CD4-positive, alpha-beta T cell (primary cell): ENCODE measurements around the gene C19orf47. TPM values are rescaled to one million over a fixed set of nuclear protein-coding genes. Genes with fewer than 3 reads are reported as not detected.

ENCODE experiments used
- ATAC-seq: fragments of 200-7000 bp; cut with Tn5 transposase; one replicate; pipeline ENCODE4 v1.10.0; 2022; ENCODE audit warnings: mild to moderate bottlenecking; ENCODE audit not compliant: poor library complexity
- CTCF ChIA-PET: fragments of 350-600 bp; sonication (Branson Sonifier 250); formaldehyde crosslinking; loops from one replicate; lab custom pipeline; 2021; ENCODE audit warnings: antibody characterized with exemption, inconsistent platforms; lab: Charles Lee
- POLR2A ChIA-PET: fragments of 350-600 bp; sonication (Branson Sonifier 250); formaldehyde crosslinking; loops from one replicate; lab custom pipeline; 2021; ENCODE audit warnings: antibody characterized with exemption, inconsistent platforms; lab: Charles Lee
- DNase-seq, 14 experiments: peaks; one replicate each; pipeline ENCODE4 v3.0.0-alpha.2; 2013 to 2020; ENCODE audit warnings: mixed read lengths in 2 of 14
- H3K27ac ChIP-seq, 2 donors: one replicate each; pipeline versions ENCODE4 v1.5.1 to v1.7.0; 2013; ENCODE audit warnings: low read length in 2 of 2, low read depth in 1 of 2, mild to moderate bottlenecking in 1 of 2
- H3K27me3 ChIP-seq, 2 experiments: 1 replicate in 1 of 2; 2 replicates in 1 of 2; pipeline versions ENCODE4 v1.6.1 to v1.7.0; 2013; ENCODE audit warnings: low read length in 2 of 2, control low read depth in 1 of 2, mild to moderate bottlenecking in 1 of 2, moderate library complexity in 1 of 2; ENCODE audit not compliant: insufficient read depth in 2 of 2, control insufficient read depth in 1 of 2
- H3K36me3 ChIP-seq: one replicate; pipeline ENCODE4 v1.6.1; 2013; ENCODE audit warnings: low read length, control low read depth; ENCODE audit not compliant: insufficient read depth
- H3K4me1 ChIP-seq: one replicate; pipeline ENCODE4 v1.6.1; 2013; ENCODE audit warnings: low read length, control low read depth; ENCODE audit not compliant: insufficient read depth
- H3K4me3 ChIP-seq: one replicate; pipeline ENCODE4 v1.5.1; 2013; ENCODE audit warnings: mild to moderate bottlenecking, low read length, moderate library complexity
- H3K9me3 ChIP-seq, 2 experiments: 1 replicate in 1 of 2; 2 replicates in 1 of 2; pipeline versions ENCODE4 v1.6.1 to v1.7.0; 2013; ENCODE audit warnings: low read length in 2 of 2, mild to moderate bottlenecking in 2 of 2, control low read depth in 1 of 2, moderate library complexity in 1 of 2; ENCODE audit not compliant: control insufficient read depth in 1 of 2, insufficient read depth in 1 of 2
- H3K27ac Mint-ChIP-seq: one replicate; pipeline ENCODE4 v1.8.0; 2020; ENCODE audit warnings: mixed read lengths
- H3K27me3 Mint-ChIP-seq: one replicate; pipeline ENCODE4 v1.8.0; 2021; ENCODE audit warnings: mixed read lengths
- H3K36me3 Mint-ChIP-seq: one replicate; pipeline ENCODE4 v1.8.0; 2021; ENCODE audit warnings: low read depth, mixed read lengths
- H3K4me1 Mint-ChIP-seq: one replicate; pipeline ENCODE4 v1.8.0; 2021; ENCODE audit warnings: low read depth, mixed read lengths
- H3K4me3 Mint-ChIP-seq: one replicate; pipeline ENCODE4 v1.8.0; 2020; ENCODE audit warnings: mild to moderate bottlenecking, mixed read lengths
- H3K9me3 Mint-ChIP-seq: one replicate; pipeline ENCODE4 v1.8.0; 2020; ENCODE audit warnings: mixed read lengths
- intact Hi-C, 2 experiments: fragments of 100-400 bp; cut with DNase I in 1 of 2; cut with micrococcal nuclease in 1 of 2; formaldehyde crosslinking; loops; one replicate each; pipeline versions ENCODE4 v1.15.1 to v1.9.0; 2023 to 2025; cut with DNase I, micrococcal nuclease
- total RNA-seq, 174 experiments: library from RNA in 2 of 174; stranded (reverse) in 2 of 174; gene quantifications; one replicate each; pipeline ENCODE4 v1.2.3 and lab custom pipeline; 2021 to 2026
- TF ChIP-seq, protein P1 (sequence below): fragments of 200-600 bp; IDR thresholded peaks from one replicate; pipeline ENCODE4 v1.8.0; 2022; ENCODE audit warnings: antibody characterized with exemption, mild to moderate bottlenecking

C19orf47 gene
- total RNA-seq, 2 experiments from 2014 or later: 10.1 to 11.2 TPM

DNA sequence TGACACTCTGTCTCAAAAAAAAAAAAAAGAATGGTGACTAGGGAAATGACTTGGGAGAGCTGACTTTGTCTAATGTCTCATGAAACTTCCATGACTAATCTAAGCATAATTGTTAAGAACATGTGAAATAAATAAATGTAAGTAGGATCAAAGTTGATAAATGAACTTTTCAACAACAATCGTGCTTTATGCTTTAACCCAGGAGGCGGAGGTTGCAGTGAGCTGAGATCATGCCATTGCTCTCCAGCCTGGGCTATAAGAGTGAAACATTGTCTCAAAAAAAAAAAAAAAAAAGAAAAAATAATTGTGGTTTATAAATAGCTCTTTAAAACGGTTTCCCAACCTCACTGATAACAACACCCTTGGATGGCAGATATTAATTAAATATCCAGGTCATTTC is 50.2 kb downstream of the C19orf47 start:
- POLR2A ChIA-PET: interaction anchor here (0.6 kb wide), 1 partner anchor 61 kb away, joined by 4 read pairs; no protein-coding TSS in a partner anchor

DNA sequence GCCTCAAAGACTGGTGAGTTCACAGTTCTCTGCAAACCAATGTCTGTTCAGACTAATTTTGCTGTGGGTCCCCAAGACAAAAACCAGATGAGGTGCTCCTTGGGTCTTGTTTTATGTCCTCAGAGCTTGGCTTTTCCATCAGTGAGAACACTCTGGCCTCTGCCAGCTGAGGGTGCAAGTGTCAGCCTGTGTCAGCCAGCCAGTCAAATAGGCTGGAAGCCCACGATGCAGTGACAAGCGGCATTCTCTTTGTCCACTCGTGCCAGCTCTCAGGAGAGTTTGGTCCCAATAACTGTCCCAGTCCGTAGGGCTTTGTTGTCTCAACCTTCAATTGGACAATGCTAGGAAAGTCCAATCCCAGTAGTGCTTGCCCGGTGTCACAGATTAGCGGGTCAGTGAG is 53.6 kb downstream of the C19orf47 start:
- ATAC-seq (no peak), DNase-seq (no peak)
- H3K27ac ChIP-seq: no peak overlapping the region
- no peak overlapping the region for H3K4me3 ChIP-seq
- TF ChIP-seq, protein P1, sequence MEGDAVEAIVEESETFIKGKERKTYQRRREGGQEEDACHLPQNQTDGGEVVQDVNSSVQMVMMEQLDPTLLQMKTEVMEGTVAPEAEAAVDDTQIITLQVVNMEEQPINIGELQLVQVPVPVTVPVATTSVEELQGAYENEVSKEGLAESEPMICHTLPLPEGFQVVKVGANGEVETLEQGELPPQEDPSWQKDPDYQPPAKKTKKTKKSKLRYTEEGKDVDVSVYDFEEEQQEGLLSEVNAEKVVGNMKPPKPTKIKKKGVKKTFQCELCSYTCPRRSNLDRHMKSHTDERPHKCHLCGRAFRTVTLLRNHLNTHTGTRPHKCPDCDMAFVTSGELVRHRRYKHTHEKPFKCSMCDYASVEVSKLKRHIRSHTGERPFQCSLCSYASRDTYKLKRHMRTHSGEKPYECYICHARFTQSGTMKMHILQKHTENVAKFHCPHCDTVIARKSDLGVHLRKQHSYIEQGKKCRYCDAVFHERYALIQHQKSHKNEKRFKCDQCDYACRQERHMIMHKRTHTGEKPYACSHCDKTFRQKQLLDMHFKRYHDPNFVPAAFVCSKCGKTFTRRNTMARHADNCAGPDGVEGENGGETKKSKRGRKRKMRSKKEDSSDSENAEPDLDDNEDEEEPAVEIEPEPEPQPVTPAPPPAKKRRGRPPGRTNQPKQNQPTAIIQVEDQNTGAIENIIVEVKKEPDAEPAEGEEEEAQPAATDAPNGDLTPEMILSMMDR: no peak
- no peak overlapping the region for H3K27ac Mint-ChIP-seq
- H3K36me3 ChIP-seq: no peaks in the 10 kb centered on the region
- ChIA-PET POLR2A (no interaction called here), CTCF (no interaction called here)
- intact Hi-C loops: no loop called here
- H3K36me3 Mint-ChIP-seq: no peaks in the 10 kb centered on the region
- no peaks in the 10 kb centered on the region for H3K27me3 Mint-ChIP-seq
- H3K9me3 Mint-ChIP-seq: no peaks in the 10 kb centered on the region
- no peaks in the 10 kb centered on the region for H3K9me3 ChIP-seq
- no peaks in the 10 kb centered on the region for H3K27me3 ChIP-seq
- H3K4me1 Mint-ChIP-seq: no peaks in the 10 kb centered on the region
- no peaks in the 10 kb centered on the region for H3K4me1 ChIP-seq
- H3K4me3 Mint-ChIP-seq: no peak overlapping the region

More for the DNA sequence above, 50.2 kb downstream of the C19orf47 start:
- H3K36me3 Mint-ChIP-seq: no peaks in the 10 kb centered on the region
- ATAC-seq (no peak), DNase-seq (no peak)
- Histone ChIP-seq H3K27ac (no peak overlapping the region), H3K4me3 (no peak overlapping the region), H3K36me3 (no peaks in the 10 kb centered on the region), H3K27me3 (no peaks in the 10 kb centered on the region), H3K4me1 (no peaks in the 10 kb centered on the region), H3K9me3 (no peaks in the 10 kb centered on the region)
- H3K4me3 Mint-ChIP-seq: no peak overlapping the region
- H3K27me3 Mint-ChIP-seq: no peaks in the 10 kb centered on the region
- H3K27ac Mint-ChIP-seq: no peak overlapping the region
- no peaks in the 10 kb centered on the region for H3K9me3 Mint-ChIP-seq
- H3K4me1 Mint-ChIP-seq: no peaks in the 10 kb centered on the region
- CTCF ChIA-PET: interaction anchor here (0.7 kb wide), 1 partner anchor 666 kb away, joined by 3 read pairs; no protein-coding TSS in a partner anchor
- TF ChIP-seq, protein P1: no peak
- intact Hi-C loops: no loop called here

DNA sequence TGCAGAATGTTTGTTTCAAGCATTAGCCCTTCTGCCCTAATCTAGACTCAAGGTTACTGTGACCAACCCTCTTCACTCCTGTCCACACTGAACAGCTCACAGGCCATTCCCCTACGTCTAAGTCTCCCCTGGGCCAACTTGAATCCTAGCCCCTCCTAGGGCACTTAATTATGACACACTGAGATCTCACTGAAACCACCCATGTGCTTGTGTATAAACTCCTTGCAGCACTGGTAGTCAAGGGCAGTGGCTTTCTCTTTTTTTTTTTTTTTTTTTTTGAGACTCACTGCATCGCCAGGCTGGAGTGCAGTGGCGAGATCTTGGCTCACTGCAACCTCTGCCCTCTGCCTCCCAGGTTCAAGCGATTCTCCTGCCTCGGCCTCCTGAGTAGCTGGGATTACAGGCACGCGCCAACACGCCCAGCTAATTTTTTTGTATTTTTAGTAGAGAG is 61.2 kb downstream of the C19orf47 start:
- ATAC-seq: no peak
- Histone ChIP-seq H3K4me1 (peaks cover 39% of the 10 kb centered on the region), H3K36me3 (peaks cover 4% of the 10 kb centered on the region), H3K27ac (no peak overlapping the region), H3K9me3 (no peaks in the 10 kb centered on the region), H3K27me3 (no peaks in the 10 kb centered on the region), H3K4me3 (no peak overlapping the region)
- Mint-ChIP-seq H3K27ac (peak overlapping the region; percentile 93), H3K36me3 (peaks cover 16% of the 10 kb centered on the region), H3K27me3 (no peaks in the 10 kb centered on the region), H3K9me3 (no peaks in the 10 kb centered on the region), H3K4me3 (peak overlapping the region; percentile 61), H3K4me1 (peaks cover 35% of the 10 kb centered on the region)
- POLR2A ChIA-PET: no interaction called here
- TF ChIP-seq, protein P1: no peak
- CTCF ChIA-PET: no interaction called here
- intact Hi-C loops: loop anchor here (1.0 to 10.0 kb wide), 5 partner anchors 96 to 942 kb away; partner anchors contain the start of genes LTBP4 (in 1 of the 2), MAP3K10 (in 1 of the 2), SAMD4B (in 1 of the 2) and SERTAD1 (in 1 of the 2)
- no peak for DNase-seq
